SK-N-SH treated with all-trans-retinoic acid at 6 μM for 48 hours (cell line): ENCODE measurements around the gene SOD3.

Source experiments
- ATAC-seq: fragments of 200-7000 bp; cut with Tn5 transposase; 3 replicates; pipeline ENCODE4 v1.9.1; 2020; ENCODE audit warnings: mild to moderate bottlenecking, moderate library complexity
- ARNTL ChIP-seq: fragments of 450-650 bp; formaldehyde crosslinking; IDR thresholded peaks from 2 replicates; pipeline ENCODE4 v1.5.0; 2020; ENCODE audit warnings: low read depth, mild to moderate bottlenecking, moderate library complexity, borderline replicate concordance
- BACH2 ChIP-seq: fragments of 250-450 bp; sonication (Bioruptor Pico); IDR thresholded peaks from 2 replicates; pipeline ENCODE4 v1.9.0; 2021; ENCODE audit warnings: mild to moderate bottlenecking, borderline replicate concordance
- CSDC2 ChIP-seq: fragments of 250-450 bp; sonication (Bioruptor Pico); IDR thresholded peaks from 2 replicates; pipeline ENCODE4 v1.5.0; 2020; ENCODE audit warnings: mild to moderate bottlenecking, moderate library complexity
- ESRRG ChIP-seq: fragments of 250-450 bp; sonication (Bioruptor Pico); IDR thresholded peaks from 2 replicates; pipeline ENCODE4 v1.6.1; 2021; ENCODE audit warnings: mild to moderate bottlenecking
- GLIS3 ChIP-seq: fragments of 250-450 bp; sonication (Bioruptor Pico); IDR thresholded peaks from 2 replicates; pipeline ENCODE4 v1.5.0; 2020; ENCODE audit warnings: mild to moderate bottlenecking, moderate library complexity
- ISL1 ChIP-seq: fragments of 250-450 bp; sonication (Bioruptor Pico); IDR thresholded peaks from 2 replicates; pipeline ENCODE4 v2.1.2; 2022; ENCODE audit warnings: mild to moderate bottlenecking, moderate library complexity
- PPARA ChIP-seq: fragments of 250-450 bp; sonication (Bioruptor Pico); IDR thresholded peaks from 2 replicates; pipeline ENCODE4 v1.5.0; 2020; ENCODE audit warnings: mild to moderate bottlenecking, borderline replicate concordance
- RARB ChIP-seq: fragments of 250-450 bp; sonication (Bioruptor Pico); IDR thresholded peaks from 2 replicates; pipeline ENCODE4 v1.8.0; 2021; ENCODE audit warnings: mild to moderate bottlenecking, moderate library complexity
- TCF4 ChIP-seq: fragments of 250-450 bp; sonication (Bioruptor Pico); IDR thresholded peaks from 2 replicates; pipeline ENCODE4 v1.8.0; 2021; ENCODE audit warnings: mild to moderate bottlenecking, moderate library complexity, borderline replicate concordance
- TOX ChIP-seq: fragments of 250-450 bp; sonication (Bioruptor Pico); IDR thresholded peaks from 2 replicates; pipeline ENCODE4 v1.8.0; 2021; ENCODE audit warnings: mild to moderate bottlenecking, moderate library complexity, borderline replicate concordance
- ZC3H10 ChIP-seq: fragments of 250-450 bp; sonication (Bioruptor Pico); IDR thresholded peaks from 2 replicates; pipeline ENCODE4 v1.5.1; 2021; ENCODE audit warnings: mild to moderate bottlenecking, moderate library complexity
- ZFP30 ChIP-seq: fragments of 450-650 bp; formaldehyde crosslinking; IDR thresholded peaks from 2 replicates; pipeline ENCODE4 v1.5.0; 2022; ENCODE audit warnings: mild to moderate bottlenecking, moderate library complexity
- ZNF565 ChIP-seq: fragments of 450-650 bp; formaldehyde crosslinking; conservative IDR thresholded peaks from 2 replicates; pipeline ENCODE4 v1.5.0; 2020; ENCODE audit warnings: low read depth, mild to moderate bottlenecking, moderate library complexity
- ZNF70 ChIP-seq: fragments of 450-650 bp; formaldehyde crosslinking; IDR thresholded peaks from 2 replicates; pipeline ENCODE4 v1.5.0; 2020; ENCODE audit warnings: mild to moderate bottlenecking, moderate library complexity
- ZNF8 ChIP-seq: fragments of 450-650 bp; formaldehyde crosslinking; IDR thresholded peaks from 2 replicates; pipeline ENCODE4 v1.5.0; 2020; ENCODE audit warnings: mild to moderate bottlenecking, moderate library complexity
- TF ChIP-seq, protein P1 (sequence below): fragments of 250-450 bp; sonication (Bioruptor Pico); IDR thresholded peaks from 2 replicates; pipeline ENCODE4 v1.5.1; 2021; ENCODE audit warnings: mild to moderate bottlenecking, moderate library complexity
- TF ChIP-seq, protein P2 (sequence below): fragments of 250-450 bp; sonication (Bioruptor Pico); IDR thresholded peaks from 2 replicates; pipeline ENCODE4 v1.8.0; 2021; ENCODE audit warnings: low read depth, mild to moderate bottlenecking, moderate library complexity, borderline replicate concordance
- TF ChIP-seq, protein P3 (sequence below): fragments of 250-450 bp; sonication (Bioruptor Pico); IDR thresholded peaks from 2 replicates; pipeline ENCODE4 v1.8.0; 2020; ENCODE audit warnings: mild to moderate bottlenecking, moderate library complexity, borderline replicate concordance
- TF ChIP-seq, protein P4 (sequence below): fragments of 250-450 bp; sonication (Bioruptor Pico); IDR thresholded peaks from 2 replicates; pipeline ENCODE4 v1.5.0; 2020; ENCODE audit warnings: mild to moderate bottlenecking, moderate library complexity

Gene SOD3

DNA sequence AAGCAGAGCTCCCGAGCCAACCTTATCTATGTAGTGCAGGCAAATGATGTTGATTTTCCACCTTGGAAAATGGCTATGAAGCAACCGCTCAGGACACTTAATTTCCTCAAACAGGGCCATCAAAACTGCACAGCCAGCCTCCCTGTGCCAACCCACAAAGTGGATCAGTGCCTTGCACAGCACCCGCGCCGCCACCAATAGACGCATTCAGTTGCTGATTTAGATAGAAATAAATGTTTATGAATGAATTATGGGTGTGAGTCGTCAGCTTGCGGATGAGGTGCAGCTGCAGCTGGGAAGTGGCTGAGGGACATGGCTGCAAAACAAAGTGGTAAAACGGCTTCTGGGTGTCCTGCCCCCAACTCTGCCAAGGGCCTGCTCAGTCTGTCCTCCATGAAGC is 47.0 kb downstream of the SOD3 start:
- no peak for ATAC-seq

DNA sequence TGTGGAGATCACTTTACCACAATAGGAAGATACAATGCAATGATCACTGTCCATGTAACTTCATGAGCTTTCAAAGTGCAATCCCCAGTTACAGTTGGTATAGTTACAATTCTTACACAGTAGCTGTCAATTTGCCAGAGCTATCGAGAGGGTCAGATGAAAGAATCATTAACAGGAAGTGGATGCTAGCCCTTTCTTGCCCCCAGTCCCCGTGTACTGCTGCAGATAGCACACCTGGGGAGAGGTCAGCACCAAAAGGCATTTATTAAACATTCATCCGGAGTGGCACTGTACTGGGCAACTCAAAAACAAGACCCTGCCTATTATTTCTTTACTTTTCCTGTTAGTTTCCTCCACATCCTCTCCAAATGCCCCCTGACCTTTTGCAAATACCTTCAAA is 47.7 kb downstream of the SOD3 start:
- no peak for ATAC-seq
- TF ChIP-seq ZNF565 (CRISPR knock-in tag) = no peak
- TF ChIP-seq ZFP30 (CRISPR knock-in tag) = no peak
- TF ChIP-seq, protein P1, sequence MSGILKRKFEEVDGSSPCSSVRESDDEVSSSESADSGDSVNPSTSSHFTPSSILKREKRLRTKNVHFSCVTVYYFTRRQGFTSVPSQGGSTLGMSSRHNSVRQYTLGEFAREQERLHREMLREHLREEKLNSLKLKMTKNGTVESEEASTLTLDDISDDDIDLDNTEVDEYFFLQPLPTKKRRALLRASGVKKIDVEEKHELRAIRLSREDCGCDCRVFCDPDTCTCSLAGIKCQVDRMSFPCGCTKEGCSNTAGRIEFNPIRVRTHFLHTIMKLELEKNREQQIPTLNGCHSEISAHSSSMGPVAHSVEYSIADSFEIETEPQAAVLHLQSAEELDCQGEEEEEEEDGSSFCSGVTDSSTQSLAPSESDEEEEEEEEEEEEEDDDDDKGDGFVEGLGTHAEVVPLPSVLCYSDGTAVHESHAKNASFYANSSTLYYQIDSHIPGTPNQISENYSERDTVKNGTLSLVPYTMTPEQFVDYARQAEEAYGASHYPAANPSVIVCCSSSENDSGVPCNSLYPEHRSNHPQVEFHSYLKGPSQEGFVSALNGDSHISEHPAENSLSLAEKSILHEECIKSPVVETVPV (CRISPR knock-in tag) = no peak
- TF ChIP-seq, protein P2, sequence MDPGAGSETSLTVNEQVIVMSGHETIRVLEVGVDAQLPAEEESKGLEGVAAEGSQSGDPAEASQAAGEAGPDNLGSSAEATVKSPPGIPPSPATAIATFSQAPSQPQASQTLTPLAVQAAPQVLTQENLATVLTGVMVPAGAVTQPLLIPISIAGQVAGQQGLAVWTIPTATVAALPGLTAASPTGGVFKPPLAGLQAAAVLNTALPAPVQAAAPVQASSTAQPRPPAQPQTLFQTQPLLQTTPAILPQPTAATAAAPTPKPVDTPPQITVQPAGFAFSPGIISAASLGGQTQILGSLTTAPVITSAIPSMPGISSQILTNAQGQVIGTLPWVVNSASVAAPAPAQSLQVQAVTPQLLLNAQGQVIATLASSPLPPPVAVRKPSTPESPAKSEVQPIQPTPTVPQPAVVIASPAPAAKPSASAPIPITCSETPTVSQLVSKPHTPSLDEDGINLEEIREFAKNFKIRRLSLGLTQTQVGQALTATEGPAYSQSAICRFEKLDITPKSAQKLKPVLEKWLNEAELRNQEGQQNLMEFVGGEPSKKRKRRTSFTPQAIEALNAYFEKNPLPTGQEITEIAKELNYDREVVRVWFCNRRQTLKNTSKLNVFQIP (CRISPR knock-in tag) = no peak
- TF ChIP-seq TOX (CRISPR knock-in tag) = no peak
- no peak for TF ChIP-seq ZNF8 (CRISPR knock-in tag)
- no peak for TF ChIP-seq ISL1 (CRISPR knock-in tag)
- no peak for TF ChIP-seq ESRRG
- no peak for TF ChIP-seq BACH2
- TF ChIP-seq RARB (CRISPR knock-in tag) = no peak

More for the DNA sequence above, 47.0 kb downstream of the SOD3 start:
- no peak for TF ChIP-seq ZNF565 (CRISPR knock-in tag)
- no peak for TF ChIP-seq CSDC2 (CRISPR knock-in tag)
- no peak for TF ChIP-seq PPARA
- TF ChIP-seq ISL1 (CRISPR knock-in tag) = no peak
- no peak for TF ChIP-seq ZC3H10 (CRISPR knock-in tag)
- TF ChIP-seq TCF4 (CRISPR knock-in tag) = no peak
- no peak for TF ChIP-seq ARNTL
- no peak for TF ChIP-seq ZFP30 (CRISPR knock-in tag)
- no peak for TF ChIP-seq GLIS3 (CRISPR knock-in tag)
- TF ChIP-seq, protein P2 (CRISPR knock-in tag) = no peak
- no peak for TF ChIP-seq RARB (CRISPR knock-in tag)
- no peak for TF ChIP-seq ZNF70 (CRISPR knock-in tag)

DNA sequence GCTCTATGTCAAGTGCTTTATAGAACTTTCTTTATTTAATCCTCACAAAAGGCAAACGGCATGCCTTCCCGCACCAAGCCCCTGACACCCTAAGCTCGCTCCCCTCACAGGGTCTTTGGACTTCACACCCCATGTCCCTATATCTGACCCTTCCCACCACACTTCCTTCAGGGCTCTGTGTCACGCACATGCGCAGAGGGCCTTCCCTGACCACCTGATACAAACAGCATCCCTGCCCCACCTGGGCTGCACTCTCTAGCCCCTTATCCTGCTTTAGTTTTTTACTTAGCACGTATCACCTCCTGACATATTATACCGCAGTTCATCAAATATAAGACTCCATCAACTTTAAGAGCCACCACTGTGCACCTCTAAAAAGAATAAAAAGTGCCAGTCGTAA is 49.8 kb downstream of the SOD3 start:
- ATAC-seq = no peak
- TF ChIP-seq, protein P3, sequence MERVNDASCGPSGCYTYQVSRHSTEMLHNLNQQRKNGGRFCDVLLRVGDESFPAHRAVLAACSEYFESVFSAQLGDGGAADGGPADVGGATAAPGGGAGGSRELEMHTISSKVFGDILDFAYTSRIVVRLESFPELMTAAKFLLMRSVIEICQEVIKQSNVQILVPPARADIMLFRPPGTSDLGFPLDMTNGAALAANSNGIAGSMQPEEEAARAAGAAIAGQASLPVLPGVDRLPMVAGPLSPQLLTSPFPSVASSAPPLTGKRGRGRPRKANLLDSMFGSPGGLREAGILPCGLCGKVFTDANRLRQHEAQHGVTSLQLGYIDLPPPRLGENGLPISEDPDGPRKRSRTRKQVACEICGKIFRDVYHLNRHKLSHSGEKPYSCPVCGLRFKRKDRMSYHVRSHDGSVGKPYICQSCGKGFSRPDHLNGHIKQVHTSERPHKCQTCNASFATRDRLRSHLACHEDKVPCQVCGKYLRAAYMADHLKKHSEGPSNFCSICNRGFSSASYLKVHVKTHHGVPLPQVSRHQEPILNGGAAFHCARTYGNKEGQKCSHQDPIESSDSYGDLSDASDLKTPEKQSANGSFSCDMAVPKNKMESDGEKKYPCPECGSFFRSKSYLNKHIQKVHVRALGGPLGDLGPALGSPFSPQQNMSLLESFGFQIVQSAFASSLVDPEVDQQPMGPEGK (CRISPR knock-in tag) = no peak
- TF ChIP-seq, protein P4, sequence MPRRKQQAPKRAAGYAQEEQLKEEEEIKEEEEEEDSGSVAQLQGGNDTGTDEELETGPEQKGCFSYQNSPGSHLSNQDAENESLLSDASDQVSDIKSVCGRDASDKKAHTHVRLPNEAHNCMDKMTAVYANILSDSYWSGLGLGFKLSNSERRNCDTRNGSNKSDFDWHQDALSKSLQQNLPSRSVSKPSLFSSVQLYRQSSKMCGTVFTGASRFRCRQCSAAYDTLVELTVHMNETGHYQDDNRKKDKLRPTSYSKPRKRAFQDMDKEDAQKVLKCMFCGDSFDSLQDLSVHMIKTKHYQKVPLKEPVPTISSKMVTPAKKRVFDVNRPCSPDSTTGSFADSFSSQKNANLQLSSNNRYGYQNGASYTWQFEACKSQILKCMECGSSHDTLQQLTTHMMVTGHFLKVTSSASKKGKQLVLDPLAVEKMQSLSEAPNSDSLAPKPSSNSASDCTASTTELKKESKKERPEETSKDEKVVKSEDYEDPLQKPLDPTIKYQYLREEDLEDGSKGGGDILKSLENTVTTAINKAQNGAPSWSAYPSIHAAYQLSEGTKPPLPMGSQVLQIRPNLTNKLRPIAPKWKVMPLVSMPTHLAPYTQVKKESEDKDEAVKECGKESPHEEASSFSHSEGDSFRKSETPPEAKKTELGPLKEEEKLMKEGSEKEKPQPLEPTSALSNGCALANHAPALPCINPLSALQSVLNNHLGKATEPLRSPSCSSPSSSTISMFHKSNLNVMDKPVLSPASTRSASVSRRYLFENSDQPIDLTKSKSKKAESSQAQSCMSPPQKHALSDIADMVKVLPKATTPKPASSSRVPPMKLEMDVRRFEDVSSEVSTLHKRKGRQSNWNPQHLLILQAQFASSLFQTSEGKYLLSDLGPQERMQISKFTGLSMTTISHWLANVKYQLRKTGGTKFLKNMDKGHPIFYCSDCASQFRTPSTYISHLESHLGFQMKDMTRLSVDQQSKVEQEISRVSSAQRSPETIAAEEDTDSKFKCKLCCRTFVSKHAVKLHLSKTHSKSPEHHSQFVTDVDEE (CRISPR knock-in tag) = no peak
- TF ChIP-seq ESRRG (no peak), TOX (CRISPR knock-in tag) (no peak), GLIS3 (CRISPR knock-in tag) (no peak), RARB (CRISPR knock-in tag) (no peak), PPARA (no peak)
- TF ChIP-seq, protein P2 (CRISPR knock-in tag) = no peak
